Measurements from ENCODE around the gene GH1.

DNA sequence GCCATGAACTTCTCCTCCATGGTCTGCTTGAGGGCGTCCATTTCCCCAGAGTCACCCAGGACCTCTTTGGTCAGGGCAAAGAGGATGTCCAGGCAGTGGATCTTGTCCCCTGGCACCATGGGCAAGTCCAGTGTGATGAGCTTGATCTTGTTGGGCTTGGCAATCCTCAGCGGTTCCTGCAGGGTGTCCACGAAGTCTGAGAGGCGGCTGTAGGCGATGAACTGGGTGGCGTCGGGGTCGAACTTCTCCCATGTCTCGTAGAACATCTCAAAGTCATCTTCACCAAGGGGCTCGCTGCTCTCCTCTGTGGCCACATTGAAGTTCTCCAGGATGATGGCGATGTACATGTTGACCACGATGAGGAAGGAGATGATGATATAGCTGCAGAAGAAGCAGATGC is 22.5 kb upstream of the GH1 start:
- no peak for TF ChIP-seq POLR2AphosphoS5 (IDR thresholded peaks at IDR 0.05)
- TF ChIP-seq, protein P1, sequence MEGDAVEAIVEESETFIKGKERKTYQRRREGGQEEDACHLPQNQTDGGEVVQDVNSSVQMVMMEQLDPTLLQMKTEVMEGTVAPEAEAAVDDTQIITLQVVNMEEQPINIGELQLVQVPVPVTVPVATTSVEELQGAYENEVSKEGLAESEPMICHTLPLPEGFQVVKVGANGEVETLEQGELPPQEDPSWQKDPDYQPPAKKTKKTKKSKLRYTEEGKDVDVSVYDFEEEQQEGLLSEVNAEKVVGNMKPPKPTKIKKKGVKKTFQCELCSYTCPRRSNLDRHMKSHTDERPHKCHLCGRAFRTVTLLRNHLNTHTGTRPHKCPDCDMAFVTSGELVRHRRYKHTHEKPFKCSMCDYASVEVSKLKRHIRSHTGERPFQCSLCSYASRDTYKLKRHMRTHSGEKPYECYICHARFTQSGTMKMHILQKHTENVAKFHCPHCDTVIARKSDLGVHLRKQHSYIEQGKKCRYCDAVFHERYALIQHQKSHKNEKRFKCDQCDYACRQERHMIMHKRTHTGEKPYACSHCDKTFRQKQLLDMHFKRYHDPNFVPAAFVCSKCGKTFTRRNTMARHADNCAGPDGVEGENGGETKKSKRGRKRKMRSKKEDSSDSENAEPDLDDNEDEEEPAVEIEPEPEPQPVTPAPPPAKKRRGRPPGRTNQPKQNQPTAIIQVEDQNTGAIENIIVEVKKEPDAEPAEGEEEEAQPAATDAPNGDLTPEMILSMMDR (IDR thresholded peaks at IDR 0.05): no peak
- TF ChIP-seq POLR2A (IDR thresholded peaks at IDR 0.05): no peak
